GM18870 (cell line): ENCODE data around the gene RBM34.

Experiments used
- ATAC-seq: cut with Tn5 transposase; IDR thresholded peaks from one replicate; pipeline ENCODE4 v1.9.1; 2021; ENCODE audit warnings: moderate library complexity; ENCODE audit not compliant: unreplicated experiment

RBM34 gene

GRCh38 chr1:235156740-235157139 is 4.3 kb downstream of the RBM34 start:
- no peak for ATAC-seq

GRCh38 chr1:235156265-235156664 is 4.8 kb downstream of the RBM34 start:
- no peak for ATAC-seq

- ATAC-seq = no peak
Measured at GRCh38 chr1:235152235-235152634, 8.8 kb downstream of the RBM34 start.

GRCh38 chr1:235151033-235151432 is 10.0 kb downstream of the RBM34 start:
- ATAC-seq = no peak

GRCh38 chr1:235149824-235150223 is 11.2 kb downstream of the RBM34 start:
- ATAC-seq = no peak

- peak; percentile 58 for ATAC-seq
Measured at GRCh38 chr1:235147269-235147668, 13.8 kb downstream of the RBM34 start.

- ATAC-seq = no peak
Measured at GRCh38 chr1:235145639-235146038, 15.4 kb downstream of the RBM34 start.

GRCh38 chr1:235142991-235143390 is 18.1 kb downstream of the RBM34 start:
- ATAC-seq = no peak

GRCh38 chr1:235139315-235139714 is 21.7 kb downstream of the RBM34 start:
- ATAC-seq = no peak

- no peak for ATAC-seq
Measured at GRCh38 chr1:235138821-235139220, 22.2 kb downstream of the RBM34 start.

- no peak for ATAC-seq
Measured at GRCh38 chr1:235136111-235136510, 24.9 kb downstream of the RBM34 start.

GRCh38 chr1:235134171-235134570 is 26.9 kb downstream of the RBM34 start:
- no peak for ATAC-seq

GRCh38 chr1:235133086-235133485 is 28.0 kb downstream of the RBM34 start:
- no peak for ATAC-seq

GRCh38 chr1:235131961-235132360 is 29.1 kb downstream of the RBM34 start:
- ATAC-seq = no peak

GRCh38 chr1:235130766-235131270 is 30.2 kb downstream of the RBM34 start:
- ATAC-seq = no peak

- ATAC-seq = no peak
Measured at GRCh38 chr1:235129774-235130570, 31.1 kb downstream of the RBM34 start.

- peak; percentile 83 for ATAC-seq
Measured at GRCh38 chr1:235128456-235129328, 32.4 kb downstream of the RBM34 start, which contains the start of gene TOMM20. Gene TOMM20 (minus strand): TSS chr1:235128837. CDS start chr1:235128715, 122 bp downstream.

GRCh38 chr1:235127732-235128455 is 33.2 kb downstream of the RBM34 start:
- no peak for ATAC-seq

GRCh38 chr1:235127203-235127602 is 33.8 kb downstream of the RBM34 start:
- ATAC-seq = no peak

- no peak for ATAC-seq
Measured at GRCh38 chr1:235124665-235125064, 36.4 kb downstream of the RBM34 start.

- no peak for ATAC-seq
Measured at GRCh38 chr1:235124111-235124510, 36.9 kb downstream of the RBM34 start.
